Activated CD4-positive, CD25-positive, alpha-beta regulatory T cell treated with anti-CD3 and anti-CD28 coated beads, Interleukin-2, amount 50 U/mL, for 72 hours (primary cell): ENCODE data around the gene NR2F1-AS1.

Source experiments
- DNase-seq: peaks from one replicate; pipeline ENCODE4 v3.0.0; 2021

The NR2F1-AS1 gene

GRCh38 chr5:93589152-93589828 is 8.3 kb upstream of the NR2F1-AS1 start:
- DNase-seq = no peak

- no peak for DNase-seq
Measured at GRCh38 chr5:93588352-93589151, 7.5 kb upstream of the NR2F1-AS1 start.

GRCh38 chr5:93587597-93588351 is 6.8 kb upstream of the NR2F1-AS1 start:
- no peak for DNase-seq

- no peak for DNase-seq
Measured at GRCh38 chr5:93586736-93587596, 5.9 kb upstream of the NR2F1-AS1 start.

GRCh38 chr5:93585767-93586385 is 4.9 kb upstream of the NR2F1-AS1 start:
- no peak for DNase-seq

GRCh38 chr5:93585041-93585766 is 4.2 kb upstream of the NR2F1-AS1 start:
- DNase-seq = no peak

GRCh38 chr5:93584596-93585040 is 3.6 kb upstream of the NR2F1-AS1 start:
- DNase-seq = no peak

- DNase-seq = peak; percentile 34
Measured at GRCh38 chr5:93583768-93584595, 3.0 kb upstream of the NR2F1-AS1 start.

GRCh38 chr5:93583439-93583767 is 2.4 kb upstream of the NR2F1-AS1 start:
- DNase-seq = no peak

GRCh38 chr5:93582677-93583438 is 1.8 kb upstream of the NR2F1-AS1 start, which contains the start of gene NR2F1:
NR2F1 (plus strand) TSS chr5:93583222; CDS start chr5:93585024, 1,802 bp downstream.
- DNase-seq = no peak

GRCh38 chr5:93582167-93582462 is 1.1 kb upstream of the NR2F1-AS1 start:
- DNase-seq = no peak

- peak; percentile 32 for DNase-seq
Measured at GRCh38 chr5:93580063-93580926, 724 bp downstream of the NR2F1-AS1 start.

GRCh38 chr5:93579692-93580062 is 1.3 kb downstream of the NR2F1-AS1 start:
- no peak for DNase-seq

GRCh38 chr5:93578813-93579691 is 2.0 kb downstream of the NR2F1-AS1 start:
- no peak for DNase-seq

GRCh38 chr5:93577854-93578812 is 2.9 kb downstream of the NR2F1-AS1 start:
- DNase-seq = no peak

GRCh38 chr5:93576994-93577853 is 3.8 kb downstream of the NR2F1-AS1 start:
- DNase-seq = no peak
